COR-L47 (cell line): ENCODE results near the gene CDKN1B.
"Not testable (repeated sequence)": the region's sequence is repeated elsewhere in the genome, so short reads cannot be mapped to it uniquely, and the experiment has no call there.

Experiments
- DNase-seq: peaks from one replicate; lab custom pipeline; 2025; lab: John Stamatoyannopoulos, UW

Gene CDKN1B

GRCh38 chr12:12724421-12725085 is 7.4 kb downstream of the CDKN1B start:
- DNase-seq = no peak

- DNase-seq = peak; percentile 93
Measured at GRCh38 chr12:12725086-12725955, 8.2 kb downstream of the CDKN1B start.

GRCh38 chr12:12725956-12726554 is 8.9 kb downstream of the CDKN1B start:
- DNase-seq = no peak

- DNase-seq = no peak
Measured at GRCh38 chr12:12726555-12727093, 9.5 kb downstream of the CDKN1B start.

GRCh38 chr12:12731178-12731577 is 14.0 kb downstream of the CDKN1B start:
- DNase-seq = no peak

- DNase-seq = no peak
Measured at GRCh38 chr12:12731785-12732184, 14.6 kb downstream of the CDKN1B start.

GRCh38 chr12:12733118-12733517 is 15.9 kb downstream of the CDKN1B start:
- DNase-seq = no peak

- DNase-seq = no peak
Measured at GRCh38 chr12:12734054-12734453, 16.9 kb downstream of the CDKN1B start.

GRCh38 chr12:12734561-12735071 is 17.4 kb downstream of the CDKN1B start:
- no peak for DNase-seq

- DNase-seq = no peak
Measured at GRCh38 chr12:12735301-12735700, 18.1 kb downstream of the CDKN1B start.

GRCh38 chr12:12736759-12737676 is 19.9 kb downstream of the CDKN1B start:
- no peak for DNase-seq

GRCh38 chr12:12738152-12738551 is 21.0 kb downstream of the CDKN1B start:
- DNase-seq = not testable (repeated sequence)

- no peak for DNase-seq
Measured at GRCh38 chr12:12741660-12742059, 24.5 kb downstream of the CDKN1B start.

GRCh38 chr12:12744546-12745305 is 27.6 kb downstream of the CDKN1B start:
- no peak for DNase-seq

- DNase-seq = no peak
Measured at GRCh38 chr12:12745576-12746211, 28.5 kb downstream of the CDKN1B start.

- DNase-seq = no peak
Measured at GRCh38 chr12:12747278-12747677, 30.1 kb downstream of the CDKN1B start.

GRCh38 chr12:12748044-12748443 is 30.9 kb downstream of the CDKN1B start:
- DNase-seq = no peak

GRCh38 chr12:12749433-12749832 is 32.3 kb downstream of the CDKN1B start:
- DNase-seq = no peak

GRCh38 chr12:12755923-12756322 is 38.8 kb downstream of the CDKN1B start:
- no peak for DNase-seq

- no peak for DNase-seq
Measured at GRCh38 chr12:12757121-12757520, 40.0 kb downstream of the CDKN1B start.
